GM12891 (cell line): ENCODE results near the gene CD151.

ENCODE experiments used
- DNase-seq: peaks from one replicate; pipeline ENCODE4 v3.0.0; 2011; ENCODE audit warnings: low spot score; ENCODE audit not compliant: insufficient read length
- FAIRE-seq: peaks from 2 replicates; lab custom pipeline; 2011; peaks lifted over from hg19 to GRCh38; lab: Jason Lieb, UNC
- PAX5 ChIP-seq: IDR thresholded peaks from 2 replicates; pipeline ENCODE4 v1.6.1; 2011; ENCODE audit warnings: low read length, moderate library complexity, mild to moderate bottlenecking; ENCODE audit not compliant: insufficient read depth, severe bottlenecking
- POLR2A ChIP-seq: IDR thresholded peaks from 2 replicates; pipeline ENCODE4 v1.6.1; 2011; ENCODE audit warnings: low read depth, low read length, control low read depth
- POLR2AphosphoS5 ChIP-seq: IDR thresholded peaks from 2 replicates; pipeline ENCODE4 v1.6.1; 2011; ENCODE audit warnings: low read depth, low read length, control low read depth
- POU2F2 ChIP-seq: IDR thresholded peaks from 2 replicates; pipeline ENCODE4 v1.6.1; 2011; ENCODE audit warnings: low read depth, mild to moderate bottlenecking, control low read depth, low read length, moderate library complexity
- SPI1 ChIP-seq: IDR thresholded peaks from 2 replicates; pipeline ENCODE4 v1.6.1; 2011; ENCODE audit warnings: low read depth, low read length, control low read depth
- TAF1 ChIP-seq: IDR thresholded peaks from 2 replicates; pipeline ENCODE4 v1.6.1; 2011; ENCODE audit warnings: low read depth, low read length, control low read depth

CD151 gene

GRCh38 chr11:841981-842369 lies 9.2 kb downstream of the CD151 start:
- TF ChIP-seq POLR2AphosphoS5 (no peak), POU2F2 (no peak), POLR2A (no peak), SPI1 (no peak), TAF1 (no peak), PAX5 (no peak)
- FAIRE-seq = no peak
- DNase-seq = no peak

GRCh38 chr11:842370-843002 lies 9.7 kb downstream of the CD151 start, which contains the start of the genes POLR2L and TSPAN4:
POLR2L (minus strand) TSS chr11:842529; CDS start chr11:842508, 21 bp downstream.
TSPAN4 (plus strand) TSS chr11:842852; CDS start chr11:850305, 7,453 bp downstream.
- FAIRE-seq (peak; percentile 99), DNase-seq (peak; percentile 98)
- TF ChIP-seq POU2F2 = peak; percentile 85
- TF ChIP-seq POLR2AphosphoS5 = peak; percentile 98
- TF ChIP-seq POLR2A = peak; percentile 99
- TF ChIP-seq TAF1 = peak; percentile 93
- no peak for TF ChIP-seq SPI1
- TF ChIP-seq PAX5 = no peak

- no peak for DNase-seq
These were observed 10.5 kb downstream of the CD151 start for GRCh38 chr11:843086-843734.

GRCh38 chr11:843818-844692 lies 11.3 kb downstream of the CD151 start:
- no peak for DNase-seq
- no peak for TF ChIP-seq TAF1
- no peak for TF ChIP-seq POLR2AphosphoS5
- FAIRE-seq = peak; percentile 54

More at GRCh38 chr11:843086-843734, 10.5 kb downstream of the CD151 start:
- FAIRE-seq = no peak
- no peak for TF ChIP-seq POLR2A
- no peak for TF ChIP-seq SPI1
- no peak for TF ChIP-seq POU2F2
- TF ChIP-seq PAX5 = no peak
- TF ChIP-seq TAF1 = no peak
- no peak for TF ChIP-seq POLR2AphosphoS5

GRCh38 chr11:844693-845644 lies 12.2 kb downstream of the CD151 start:
- no peak for FAIRE-seq
- no peak for TF ChIP-seq SPI1
- no peak for TF ChIP-seq TAF1
- TF ChIP-seq POU2F2 = no peak
- no peak for TF ChIP-seq PAX5

GRCh38 chr11:845872-846495 lies 13.2 kb downstream of the CD151 start:
- DNase-seq = no peak
- FAIRE-seq = no peak
- TF ChIP-seq POLR2A (no peak), POU2F2 (no peak), POLR2AphosphoS5 (no peak), PAX5 (no peak), SPI1 (no peak), TAF1 (no peak)

More at GRCh38 chr11:844693-845644, 12.2 kb downstream of the CD151 start:
- no peak for DNase-seq

GRCh38 chr11:846496-847098 lies 13.8 kb downstream of the CD151 start:
- no peak for DNase-seq
- FAIRE-seq = no peak
- TF ChIP-seq POLR2AphosphoS5 = no peak
- no peak for TF ChIP-seq POLR2A
- no peak for TF ChIP-seq TAF1
- no peak for TF ChIP-seq PAX5
- no peak for TF ChIP-seq POU2F2
- no peak for TF ChIP-seq SPI1

- no peak for FAIRE-seq
- no peak for DNase-seq
These were observed 15.1 kb downstream of the CD151 start for GRCh38 chr11:847876-848275.

GRCh38 chr11:848380-848931 lies 15.7 kb downstream of the CD151 start:
- TF ChIP-seq POLR2AphosphoS5 (no peak), POLR2A (no peak)
- DNase-seq (peak; percentile 94), FAIRE-seq (peak; percentile 69)

More at GRCh38 chr11:847876-848275, 15.1 kb downstream of the CD151 start:
- no peak for TF ChIP-seq SPI1
- TF ChIP-seq POLR2AphosphoS5 = no peak
- no peak for TF ChIP-seq TAF1
